Prostate gland (tissue), 2 donors: Measurements from ENCODE around the gene E2F3. TPM values are rescaled to one million over a fixed set of nuclear protein-coding genes. Genes with fewer than 3 reads are reported as not detected.

Experiments
- DNase-seq: peaks from one replicate; pipeline ENCODE4 v3.0.0-alpha.2; 2019; ENCODE audit warnings: low spot score
- H3K27ac ChIP-seq, 2 donors: fragments of 200-600 bp; sonication (generic); 2 replicates each; pipeline ENCODE4 v1.5.1; 2017 to 2019
- H3K27me3 ChIP-seq: fragments of 200-600 bp; sonication (generic); replicated peaks from 2 replicates; pipeline ENCODE4 v1.5.1; 2019; ENCODE audit not compliant: insufficient read depth
- H3K36me3 ChIP-seq, 2 donors: fragments of 200-600 bp; sonication (generic); 1 replicate in 1 of 2; 2 replicates in 1 of 2; pipeline versions ENCODE4 v1.5.1 to v1.8.1; 2017 to 2019
- H3K4me1 ChIP-seq: fragments of 200-600 bp; sonication (generic); replicated peaks from 2 replicates; pipeline ENCODE4 v1.5.1; 2019
- H3K4me3 ChIP-seq, 2 donors: fragments of 200-600 bp; sonication (generic); 2 replicates each; pipeline ENCODE4 v1.5.1; 2017 to 2019
- H3K9me3 ChIP-seq: fragments of 200-600 bp; sonication (generic); 2 replicates; pipeline ENCODE4 v1.5.1; 2017
- POLR2A ChIP-seq: fragments of 450-650 bp; IDR thresholded peaks from one replicate; pipeline ENCODE4 v1.6.1; 2016; ENCODE audit warnings: antibody characterized with exemption, mild to moderate bottlenecking
- POLR2AphosphoS5 ChIP-seq: sonication (generic); formaldehyde crosslinking; IDR thresholded peaks from one replicate; pipeline ENCODE4 v1.6.1; 2017; ENCODE audit warnings: antibody characterized with exemption
- WGBS: methylation state at CpG from one replicate; pipeline ENCODE4 v1.1.5; 2018; 5-methylcytosine and 5-hydroxymethylcytosine counted together
- intact Hi-C: fragments of 100-400 bp; cut with DNase I; formaldehyde crosslinking; loops from one replicate; pipeline ENCODE4 v1.14.2; 2022
- total RNA-seq, 2 donors: library from RNA; depleted of rRNA; stranded (reverse); fragments of >200 nt; gene quantifications; one replicate each; pipeline ENCODE4 v1.1.0, GENCODE V29; 2016
- TF ChIP-seq, protein P1 (sequence below), 4 experiments: fragments of 200-600 bp in 2 of 4; fragments of 450-650 bp in 2 of 4; sonication (generic) in 2 of 4; IDR thresholded peaks; 1 replicate in 3 of 4; 2 replicates in 1 of 4; pipeline ENCODE4 v1.5.1; 2016 to 2019; ENCODE audit warnings: antibody characterized with exemption in 4 of 4, mild to moderate bottlenecking in 2 of 4, moderate library complexity in 2 of 4

The E2F3 gene
- total RNA-seq, 2 donors from 2014 or later, result 3.7 to 5.5 TPM

DNA sequence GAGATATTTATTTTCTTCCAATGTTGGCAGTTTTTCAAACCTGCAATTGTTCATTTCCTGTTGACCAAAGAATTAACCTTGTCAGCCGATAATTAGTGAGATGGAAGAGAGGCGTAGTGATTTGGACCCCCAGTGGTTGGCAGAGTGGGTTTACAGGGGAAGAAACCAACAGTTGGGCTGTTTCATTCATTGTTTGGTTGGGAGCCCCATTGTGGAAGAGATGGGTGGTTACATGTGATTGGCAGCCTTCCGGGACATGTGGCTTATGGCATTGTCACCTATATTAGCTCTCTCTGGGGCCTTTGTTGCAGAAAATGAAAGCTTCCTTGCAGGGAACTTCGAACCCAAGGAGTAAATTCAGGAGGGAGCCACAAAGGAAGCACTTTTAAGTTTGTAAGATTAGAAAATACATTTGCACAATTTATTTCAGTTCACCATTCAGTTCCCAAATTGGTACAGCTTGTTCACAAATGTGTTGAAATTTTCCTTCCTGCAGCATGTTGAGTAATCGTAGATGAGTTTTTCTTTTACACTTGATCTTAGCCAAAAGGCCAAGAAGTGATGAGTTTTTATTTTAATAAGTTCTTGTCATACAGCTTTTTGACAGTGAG lies 82.3 kb downstream of the E2F3 start:
- TF ChIP-seq, protein P1, sequence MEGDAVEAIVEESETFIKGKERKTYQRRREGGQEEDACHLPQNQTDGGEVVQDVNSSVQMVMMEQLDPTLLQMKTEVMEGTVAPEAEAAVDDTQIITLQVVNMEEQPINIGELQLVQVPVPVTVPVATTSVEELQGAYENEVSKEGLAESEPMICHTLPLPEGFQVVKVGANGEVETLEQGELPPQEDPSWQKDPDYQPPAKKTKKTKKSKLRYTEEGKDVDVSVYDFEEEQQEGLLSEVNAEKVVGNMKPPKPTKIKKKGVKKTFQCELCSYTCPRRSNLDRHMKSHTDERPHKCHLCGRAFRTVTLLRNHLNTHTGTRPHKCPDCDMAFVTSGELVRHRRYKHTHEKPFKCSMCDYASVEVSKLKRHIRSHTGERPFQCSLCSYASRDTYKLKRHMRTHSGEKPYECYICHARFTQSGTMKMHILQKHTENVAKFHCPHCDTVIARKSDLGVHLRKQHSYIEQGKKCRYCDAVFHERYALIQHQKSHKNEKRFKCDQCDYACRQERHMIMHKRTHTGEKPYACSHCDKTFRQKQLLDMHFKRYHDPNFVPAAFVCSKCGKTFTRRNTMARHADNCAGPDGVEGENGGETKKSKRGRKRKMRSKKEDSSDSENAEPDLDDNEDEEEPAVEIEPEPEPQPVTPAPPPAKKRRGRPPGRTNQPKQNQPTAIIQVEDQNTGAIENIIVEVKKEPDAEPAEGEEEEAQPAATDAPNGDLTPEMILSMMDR (IDR thresholded peaks at IDR 0.05), result no peak
- TF ChIP-seq POLR2AphosphoS5, result no peak
- Histone ChIP-seq H3K4me1 (no peaks in the 10 kb centered on the region), H3K36me3 (no peaks in the 10 kb centered on the region), H3K27ac (no peak overlapping the region), H3K4me3 (no peak overlapping the region), H3K9me3 (no peaks in the 10 kb centered on the region), H3K27me3 (no peaks in the 10 kb centered on the region)
- DNase-seq, result no peak
- intact Hi-C loops, result no loop called here
- 65% methylated on average over 5 of the region's 5 CpGs for WGBS

- no peak overlapping the region for H3K4me3 ChIP-seq
- intact Hi-C loops, result no loop called here
- 97% methylated on average over 4 of the region's 4 CpGs for WGBS
These were observed 85.0 kb downstream of the E2F3 start for GRCh38 chr6:20486641-20487040.

DNA sequence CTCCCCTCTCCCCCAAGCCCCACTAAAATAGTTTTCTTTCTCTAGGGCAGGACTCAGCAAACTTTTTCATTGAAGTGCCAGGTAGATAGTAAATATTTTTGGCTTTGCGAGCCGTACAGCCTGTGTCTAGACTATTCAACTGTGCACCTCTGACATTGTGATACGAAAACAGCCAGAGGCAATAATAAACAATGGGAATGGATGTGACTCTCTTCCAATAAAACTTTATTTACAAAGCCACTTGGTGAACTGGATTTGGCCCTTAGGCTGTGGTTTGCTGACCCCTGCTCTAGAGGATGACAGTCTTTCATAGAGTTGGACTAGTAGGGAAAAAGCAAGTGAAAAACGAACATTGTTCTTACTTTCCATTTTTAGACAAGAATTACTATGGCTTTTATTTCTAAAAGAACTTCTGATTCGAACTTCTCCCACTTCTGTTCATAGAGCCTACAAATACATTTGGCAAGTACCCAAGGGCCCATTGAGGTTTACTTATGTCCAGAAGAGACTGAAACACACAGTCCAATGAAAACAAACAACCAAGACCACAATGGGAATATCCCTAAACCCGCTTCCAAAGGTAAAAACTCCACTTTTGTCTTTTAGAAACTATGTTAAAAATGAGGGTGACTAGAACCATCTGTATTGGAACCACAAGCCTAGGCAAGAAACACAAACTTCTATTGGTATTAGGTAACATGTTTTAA lies 86.1 kb downstream of the E2F3 start:
- TF ChIP-seq POLR2AphosphoS5, result no peak
- TF ChIP-seq POLR2A, result no peak
- TF ChIP-seq, protein P1 (IDR thresholded peaks at IDR 0.05), result no peak

More at GRCh38 chr6:20486641-20487040, 85.0 kb downstream of the E2F3 start:
- H3K9me3 ChIP-seq, result no peaks in the 10 kb centered on the region
- DNase-seq, result no peak
- no peaks in the 10 kb centered on the region for H3K27me3 ChIP-seq
- no peak overlapping the region for H3K27ac ChIP-seq
- TF ChIP-seq POLR2A (no peak), POLR2AphosphoS5 (no peak)
- TF ChIP-seq, protein P1 (IDR thresholded peaks at IDR 0.05), result no peak
- no peaks in the 10 kb centered on the region for H3K4me1 ChIP-seq
- peaks cover 0 to 6% of the 10 kb centered on the region in 2 donors for H3K36me3 ChIP-seq

DNA sequence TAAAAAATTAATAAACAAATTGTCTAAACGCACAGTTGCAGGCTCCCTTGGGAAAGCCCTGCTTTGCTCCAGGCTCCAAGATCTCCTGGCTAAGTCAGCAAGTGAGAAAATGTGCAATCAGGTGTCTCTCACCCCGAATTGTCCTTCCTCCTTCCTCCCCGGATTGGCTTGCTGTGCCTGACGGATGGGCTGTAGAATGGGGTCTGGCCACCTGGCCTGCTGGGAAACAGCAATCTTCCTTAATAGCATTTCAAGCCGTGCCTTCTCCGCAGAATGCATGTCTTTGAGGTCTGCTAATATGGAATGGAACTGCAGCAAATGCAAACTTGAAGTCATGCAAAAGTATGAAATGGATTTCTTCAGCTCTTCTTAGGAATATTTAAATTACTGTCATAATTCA lies 88.9 kb downstream of the E2F3 start:
- Histone ChIP-seq H3K9me3 (no peaks in the 10 kb centered on the region), H3K27me3 (no peaks in the 10 kb centered on the region), H3K4me1 (no peaks in the 10 kb centered on the region), H3K36me3 (peaks cover 0 to 6% of the 10 kb centered on the region in 2 donors), H3K27ac (no peak overlapping the region), H3K4me3 (no peak overlapping the region)
- no peak for DNase-seq
- whole genome bisulfite sequencing, result 94% methylated on average over 6 of the region's 6 CpGs
- intact Hi-C loops, result no loop called here
- TF ChIP-seq POLR2AphosphoS5, result no peak
- TF ChIP-seq, protein P1 (IDR thresholded peaks at IDR 0.05), result no peak
- no peak for TF ChIP-seq POLR2A

More for the DNA sequence above, 86.1 kb downstream of the E2F3 start:
- H3K4me3 ChIP-seq, result no peak overlapping the region
- no peaks in the 10 kb centered on the region for H3K27me3 ChIP-seq
- DNase-seq, result no peak
- H3K9me3 ChIP-seq, result no peaks in the 10 kb centered on the region
- H3K36me3 ChIP-seq, result peaks cover 0 to 6% of the 10 kb centered on the region in 2 donors
- H3K27ac ChIP-seq, result no peak overlapping the region
- H3K4me1 ChIP-seq, result no peaks in the 10 kb centered on the region
- 68% methylated on average over 6 of the region's 6 CpGs for WGBS
- intact Hi-C loops, result no loop called here

DNA sequence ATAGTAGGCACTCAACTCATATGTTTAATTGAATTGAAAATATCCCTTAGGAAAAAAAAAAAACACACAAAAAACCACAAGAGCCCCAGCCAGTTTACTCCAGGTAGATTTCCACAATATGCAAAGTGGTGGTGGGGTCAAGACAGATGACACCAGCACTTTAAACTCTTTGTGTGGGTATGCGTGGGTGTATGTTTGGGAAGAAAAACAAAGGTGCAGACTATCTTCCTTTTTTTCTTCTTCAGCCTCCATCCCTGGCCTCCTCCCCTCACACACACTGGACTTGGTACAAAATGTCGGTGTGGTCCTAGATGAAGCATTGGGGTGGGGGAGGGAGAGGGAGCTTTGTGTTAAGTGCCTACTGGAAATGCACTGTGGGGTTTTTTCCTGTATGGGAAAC lies 90.4 kb downstream of the E2F3 start:
- WGBS, result 87% methylated on average over 2 of the region's 2 CpGs

More for the DNA sequence above, 90.4 kb downstream of the E2F3 start:
- intact Hi-C loops, result no loop called here
- H3K27ac ChIP-seq, result no peak overlapping the region
- TF ChIP-seq, protein P1 (IDR thresholded peaks at IDR 0.05), result no peak
- TF ChIP-seq POLR2A, result no peak
- no peak for TF ChIP-seq POLR2AphosphoS5
- no peaks in the 10 kb centered on the region for H3K27me3 ChIP-seq
- no peaks in the 10 kb centered on the region for H3K9me3 ChIP-seq
- no peak overlapping the region for H3K4me3 ChIP-seq
- H3K4me1 ChIP-seq, result no peaks in the 10 kb centered on the region
- peaks cover 0 to 6% of the 10 kb centered on the region in 2 donors for H3K36me3 ChIP-seq
- DNase-seq, result no peak
